Esophagus squamous epithelium (tissue), 4 donors: Measurements from ENCODE around the gene IFRD1.

Source experiments
- CTCF ChIP-seq, 6 experiments: fragments of 450-650 bp in 4 of 6; fragments of 200-600 bp in 2 of 6; sonication (generic) in 2 of 6; IDR thresholded peaks; one replicate each; pipeline ENCODE4 v1.5.1; 2016 to 2019; ENCODE audit warnings: antibody characterized with exemption in 6 of 6, mild to moderate bottlenecking in 4 of 6, moderate library complexity in 4 of 6
- POLR2A ChIP-seq, 4 donors: fragments of 450-650 bp; IDR thresholded peaks; one replicate each; pipeline ENCODE4 v1.6.1; 2017; ENCODE audit warnings: antibody characterized with exemption in 4 of 4, mild to moderate bottlenecking in 4 of 4, moderate library complexity in 3 of 4

GRCh38 chr7:112487457-112488263 is 37.4 kb downstream of the IFRD1 start:
- TF ChIP-seq CTCF (IDR thresholded peaks at IDR 0.05) (no peak), POLR2A (IDR thresholded peaks at IDR 0.05) (no peak)
